OCI-LY3 (cell line): ENCODE measurements around the gene SMG5.

ENCODE experiments used
- H2AFZ ChIP-seq: fragments of 200-600, 300-600 bp; shearing (Covaris generic); 2 replicates; pipeline ENCODE4 v1.6.0; 2014; ENCODE audit warnings: antibody characterized with exemption, low read depth, low read length
- H3K27ac ChIP-seq: fragments of 200-600, 300-600 bp; sonication (generic); 2 replicates; pipeline ENCODE4 v1.5.1; 2014; ENCODE audit warnings: mild to moderate bottlenecking, low read length, moderate library complexity, mixed read lengths
- H3K27me3 ChIP-seq: fragments of 200-600, 300-600 bp; sonication (generic); 2 replicates; pipeline ENCODE4 v1.6.1; 2014; ENCODE audit warnings: low read depth, low read length, mixed read lengths
- H3K36me3 ChIP-seq: fragments of 200-600, 300-600 bp; sonication (generic); replicated peaks from 2 replicates; pipeline ENCODE3; 2014; ENCODE audit warnings: low read depth, low read length, mixed read lengths
- H3K4me1 ChIP-seq: fragments of 300-600, 200-600 bp; sonication (generic); 2 replicates; pipeline ENCODE4 v1.6.1; 2014; ENCODE audit warnings: low read length, mixed read lengths
- H3K4me2 ChIP-seq: fragments of 200-600, 300-600 bp; sonication (generic); 2 replicates; pipeline ENCODE4 v1.6.1; 2014; ENCODE audit warnings: low read length, mixed read lengths
- H3K4me3 ChIP-seq: fragments of 300-600, 200-600 bp; sonication (generic); 2 replicates; pipeline ENCODE4 v1.5.1; 2014; ENCODE audit warnings: antibody characterized with exemption, mild to moderate bottlenecking, low read length, moderate library complexity
- H3K79me2 ChIP-seq: fragments of 300-600, 200-600 bp; shearing (Covaris generic); 2 replicates; pipeline ENCODE4 v1.6.1; 2014; ENCODE audit warnings: mild to moderate bottlenecking, low read length, mixed read lengths
- H3K9ac ChIP-seq: fragments of 300-600, 200-600 bp; shearing (Covaris generic); 2 replicates; pipeline ENCODE4 v1.6.0; 2014; ENCODE audit warnings: mild to moderate bottlenecking, low read length, moderate library complexity
- H3K9me3 ChIP-seq: fragments of 200-600, 300-600 bp; shearing (Covaris generic); 2 replicates; pipeline ENCODE4 v1.6.1; 2014; ENCODE audit warnings: low read length, mixed read lengths; ENCODE audit not compliant: insufficient read depth
- H4K20me1 ChIP-seq: fragments of 200-600, 300-600 bp; sonication (generic); 2 replicates; pipeline ENCODE4 v1.6.1; 2016; ENCODE audit warnings: low read length, mixed read lengths; ENCODE audit not compliant: insufficient read depth
- EZH2phosphoT487 ChIP-seq: fragments of 200-600 bp; shearing (Covaris generic); IDR thresholded peaks from 2 replicates; pipeline ENCODE4 v1.6.1; 2018; ENCODE audit warnings: antibody characterized with exemption, mixed run types, low read depth
- TF ChIP-seq, protein P1 (sequence below): fragments of 200-600, 300-600 bp; sonication (generic); IDR thresholded peaks from 2 replicates; pipeline ENCODE4 v1.5.1; 2014; ENCODE audit warnings: antibody characterized with exemption, low read length, low read depth

The SMG5 gene

DNA sequence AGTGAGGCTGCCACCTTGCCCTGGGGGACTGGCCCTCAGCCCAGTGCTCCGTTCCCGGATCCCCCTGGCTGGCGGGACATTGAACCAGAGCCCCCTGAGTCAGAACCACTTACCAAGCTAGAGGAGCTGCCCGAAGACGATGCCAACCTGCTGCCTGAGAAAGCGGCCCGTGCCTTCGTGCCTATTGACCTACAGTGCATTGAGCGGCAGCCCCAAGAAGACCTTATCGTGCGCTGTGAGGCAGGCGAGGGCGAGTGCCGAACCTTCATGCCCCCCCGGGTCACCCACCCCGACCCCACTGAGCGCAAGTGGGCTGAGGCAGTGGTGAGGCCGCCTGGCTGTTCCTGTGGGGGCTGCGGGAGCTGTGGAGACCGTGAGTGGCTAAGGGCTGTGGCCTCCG, 2.8 kb upstream of the SMG5 start:
- no peak overlapping the region for H3K4me3 ChIP-seq
- peaks cover 35% of the 10 kb centered on the region for H3K79me2 ChIP-seq
- no peak overlapping the region for H2AFZ ChIP-seq
- H3K27me3 ChIP-seq, result no peaks in the 10 kb centered on the region
- H3K9ac ChIP-seq, result no peak overlapping the region
- peaks cover 5% of the 10 kb centered on the region for H3K36me3 ChIP-seq
- TF ChIP-seq EZH2phosphoT487, result no peak
- TF ChIP-seq, protein P1, sequence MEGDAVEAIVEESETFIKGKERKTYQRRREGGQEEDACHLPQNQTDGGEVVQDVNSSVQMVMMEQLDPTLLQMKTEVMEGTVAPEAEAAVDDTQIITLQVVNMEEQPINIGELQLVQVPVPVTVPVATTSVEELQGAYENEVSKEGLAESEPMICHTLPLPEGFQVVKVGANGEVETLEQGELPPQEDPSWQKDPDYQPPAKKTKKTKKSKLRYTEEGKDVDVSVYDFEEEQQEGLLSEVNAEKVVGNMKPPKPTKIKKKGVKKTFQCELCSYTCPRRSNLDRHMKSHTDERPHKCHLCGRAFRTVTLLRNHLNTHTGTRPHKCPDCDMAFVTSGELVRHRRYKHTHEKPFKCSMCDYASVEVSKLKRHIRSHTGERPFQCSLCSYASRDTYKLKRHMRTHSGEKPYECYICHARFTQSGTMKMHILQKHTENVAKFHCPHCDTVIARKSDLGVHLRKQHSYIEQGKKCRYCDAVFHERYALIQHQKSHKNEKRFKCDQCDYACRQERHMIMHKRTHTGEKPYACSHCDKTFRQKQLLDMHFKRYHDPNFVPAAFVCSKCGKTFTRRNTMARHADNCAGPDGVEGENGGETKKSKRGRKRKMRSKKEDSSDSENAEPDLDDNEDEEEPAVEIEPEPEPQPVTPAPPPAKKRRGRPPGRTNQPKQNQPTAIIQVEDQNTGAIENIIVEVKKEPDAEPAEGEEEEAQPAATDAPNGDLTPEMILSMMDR, result no peak
- no peaks in the 10 kb centered on the region for H3K9me3 ChIP-seq
- H3K4me2 ChIP-seq, result no peak overlapping the region
- H3K27ac ChIP-seq, result no peak overlapping the region
- peaks cover 5% of the 10 kb centered on the region for H4K20me1 ChIP-seq
- peaks cover 18% of the 10 kb centered on the region for H3K4me1 ChIP-seq

DNA sequence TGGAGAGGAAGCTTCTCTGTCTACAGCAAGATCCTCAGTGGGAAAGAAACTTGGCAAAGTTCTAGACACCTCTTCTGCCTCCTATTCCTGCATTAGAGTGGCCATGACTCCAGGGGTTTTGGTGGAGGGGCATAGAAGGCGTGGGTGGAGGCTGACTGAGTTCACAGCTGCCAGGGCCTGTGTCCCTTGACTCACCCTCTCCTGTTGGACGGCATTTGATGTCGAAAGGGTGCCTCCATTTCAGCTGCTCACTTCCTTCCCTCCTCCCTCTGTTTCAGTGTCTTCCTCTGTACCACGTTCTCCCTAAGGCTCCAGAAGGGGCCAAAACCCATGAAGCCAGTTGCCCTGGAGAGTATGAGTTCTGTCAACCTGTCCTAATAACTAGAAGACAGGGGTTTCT, 2.1 kb upstream of the SMG5 start:
- Histone ChIP-seq H3K9ac (no peak overlapping the region), H3K79me2 (peaks cover 42% of the 10 kb centered on the region), H3K4me2 (no peak overlapping the region), H3K27ac (no peak overlapping the region), H3K9me3 (no peaks in the 10 kb centered on the region), H3K36me3 (peaks cover 10% of the 10 kb centered on the region), H2AFZ (no peak overlapping the region), H3K27me3 (no peaks in the 10 kb centered on the region), H3K4me1 (peaks cover 19% of the 10 kb centered on the region), H3K4me3 (no peak overlapping the region), H4K20me1 (peaks cover 5% of the 10 kb centered on the region)
- TF ChIP-seq EZH2phosphoT487, result no peak
- TF ChIP-seq, protein P1, result no peak

DNA sequence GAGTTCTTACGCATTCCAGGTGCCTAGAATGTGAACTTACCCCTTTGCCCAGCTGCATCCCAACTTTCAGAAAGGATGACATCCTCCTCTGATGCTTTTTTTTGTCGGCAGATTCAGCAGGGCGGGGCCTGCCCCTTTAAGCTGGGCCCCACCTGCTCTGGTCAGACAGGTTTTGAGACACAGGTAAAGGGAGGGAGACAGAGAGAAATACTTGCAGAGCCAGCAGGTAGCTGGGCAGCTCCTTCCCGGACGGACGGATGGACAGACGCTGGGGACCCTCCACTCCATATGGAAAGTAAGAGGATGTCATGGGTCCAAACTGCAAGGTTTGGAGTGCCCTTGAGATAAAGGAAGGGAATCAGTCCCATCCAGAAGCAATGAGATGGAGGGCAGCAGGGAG, 1.5 kb upstream of the SMG5 start, which contains the start of gene TMEM79:
TSS of gene TMEM79 (plus strand) at position 214 of the 400 bp plus-strand sequence. CDS start 902 bp downstream, outside the sequence.
- Histone ChIP-seq H3K27ac (peak within 1 kb of the TSS; percentile 26), H3K4me1 (peaks cover 19% of the 10 kb centered on the region), H3K4me3 (peak within 1 kb of the TSS; percentile 88), H4K20me1 (peaks cover 5% of the 10 kb centered on the region), H3K9ac (peak within 1 kb of the TSS; percentile 94), H3K4me2 (peak within 1 kb of the TSS; percentile 94), H3K36me3 (peaks cover 16% of the 10 kb centered on the region), H3K27me3 (no peaks in the 10 kb centered on the region), H3K79me2 (peaks cover 48% of the 10 kb centered on the region), H2AFZ (peak within 1 kb of the TSS; percentile 87), H3K9me3 (no peaks in the 10 kb centered on the region)
- TF ChIP-seq, protein P1, result no peak
- TF ChIP-seq EZH2phosphoT487, result no peak

GRCh38 chr1:156283521-156283920, 896 bp upstream of the SMG5 start:
- peak overlapping the region; percentile 87; the same call in 1 of the 2 replicates for H2AFZ ChIP-seq
- peak overlapping the region; percentile 94 for H3K9ac ChIP-seq
- peak overlapping the region; percentile 94 for H3K4me2 ChIP-seq
- TF ChIP-seq, protein P1, result no peak
- no peak for TF ChIP-seq EZH2phosphoT487
- H3K4me1 ChIP-seq, result peaks cover 19% of the 10 kb centered on the region
- peaks cover 5% of the 10 kb centered on the region for H4K20me1 ChIP-seq
- H3K79me2 ChIP-seq, result peaks cover 54% of the 10 kb centered on the region
- H3K4me3 ChIP-seq, result peak overlapping the region; percentile 88
- H3K9me3 ChIP-seq, result no peaks in the 10 kb centered on the region
- H3K27me3 ChIP-seq, result no peaks in the 10 kb centered on the region
- no peak overlapping the region for H3K27ac ChIP-seq
- H3K36me3 ChIP-seq, result peaks cover 17% of the 10 kb centered on the region
